Loucy (cell line): ENCODE measurements around the gene SAAL1.

ENCODE experiments used
- H2AFZ ChIP-seq: fragments of 200-600 bp; sonication (generic); 2 replicates; pipeline ENCODE4 v1.6.0; 2016; ENCODE audit warnings: antibody characterized with exemption, mild to moderate bottlenecking, low read length, moderate library complexity
- H3F3A ChIP-seq: fragments of 200-600 bp; 2 replicates; pipeline ENCODE4 v1.6.0; 2016; ENCODE audit warnings: antibody characterized with exemption, low read depth, mild to moderate bottlenecking
- H3K27me3 ChIP-seq: fragments of 200-600 bp; sonication (generic); 2 replicates; pipeline ENCODE4 v1.6.1; 2014; ENCODE audit warnings: low read length, mild to moderate bottlenecking; ENCODE audit not compliant: insufficient read depth, poor library complexity, severe bottlenecking
- H3K36me3 ChIP-seq: fragments of 200-600 bp; sonication (generic); 2 replicates; pipeline ENCODE4 v1.6.1; 2016; ENCODE audit warnings: low read length; ENCODE audit not compliant: insufficient read depth
- H3K4me1 ChIP-seq: fragments of 200-600 bp; sonication (generic); 2 replicates; pipeline ENCODE4 v1.5.1; 2014; ENCODE audit warnings: low read length, mild to moderate bottlenecking; ENCODE audit not compliant: insufficient read depth, poor library complexity, severe bottlenecking
- H3K4me2 ChIP-seq: fragments of 200-600 bp; sonication (generic); 2 replicates; pipeline ENCODE4 v1.6.0; 2014; ENCODE audit warnings: antibody characterized with exemption, low read length, low read depth, mild to moderate bottlenecking; ENCODE audit not compliant: poor library complexity, severe bottlenecking
- H3K4me3 ChIP-seq: fragments of 200-600 bp; sonication (generic); 2 replicates; pipeline ENCODE4 v1.5.1; 2014; ENCODE audit warnings: low read length, mild to moderate bottlenecking, mixed read lengths; ENCODE audit not compliant: poor library complexity, severe bottlenecking
- H3K79me2 ChIP-seq: fragments of 200-600 bp; sonication (generic); 2 replicates; pipeline ENCODE4 v1.6.1; 2014; ENCODE audit warnings: low read length; ENCODE audit not compliant: insufficient read depth
- H3K9ac ChIP-seq: fragments of 200-600 bp; sonication (generic); 2 replicates; pipeline ENCODE4 v1.6.0; 2014; ENCODE audit warnings: mild to moderate bottlenecking, low read depth, low read length, moderate library complexity; ENCODE audit not compliant: poor library complexity, severe bottlenecking
- H3K9me2 ChIP-seq: fragments of 200-600 bp; sonication (generic); replicated peaks from 2 replicates; pipeline ENCODE4 v1.6.1; 2016; ENCODE audit warnings: low read depth, low read length, mixed read lengths
- H3K9me3 ChIP-seq: fragments of 200-600 bp; sonication (generic); 2 replicates; pipeline ENCODE4 v1.6.1; 2014; ENCODE audit warnings: mild to moderate bottlenecking, antibody characterized with exemption, low read length, low read depth; ENCODE audit not compliant: insufficient read depth
- H4K20me1 ChIP-seq: fragments of 200-600 bp; sonication (generic); 2 replicates; pipeline ENCODE4 v1.6.0; 2014; ENCODE audit warnings: antibody characterized with exemption, low read length, mild to moderate bottlenecking; ENCODE audit not compliant: insufficient read depth, poor library complexity, severe bottlenecking
- CTCF ChIP-seq: fragments of 200-600 bp; sonication (generic); conservative IDR thresholded peaks from 2 replicates; pipeline ENCODE4 v1.5.1; 2014; ENCODE audit warnings: mild to moderate bottlenecking, antibody characterized with exemption, low read length
- EZH2phosphoT487 ChIP-seq: fragments of 200-600 bp; IDR thresholded peaks from 2 replicates; pipeline ENCODE4 v1.6.1; 2018; ENCODE audit warnings: antibody characterized with exemption, mild to moderate bottlenecking, moderate library complexity, borderline replicate concordance

SAAL1 gene

GRCh38 chr11:18105802-18106574 lies at the start of gene SAAL1:
Gene SAAL1 (minus strand): TSS chr11:18106082. CDS start chr11:18106041, 41 bp downstream.
- Histone ChIP-seq H3K9ac (peak within 1 kb of the TSS; percentile 96), H3K4me2 (peak within 1 kb of the TSS; percentile 78), H3F3A (no peaks in the 10 kb centered on the region), H3K4me3 (peak within 1 kb of the TSS; percentile 96), H3K79me2 (peaks cover 48% of the 10 kb centered on the region), H3K27me3 (no peaks in the 10 kb centered on the region), H3K9me2 (no peaks in the 10 kb centered on the region), H2AFZ (peak within 1 kb of the TSS; percentile 93), H3K9me3 (no peaks in the 10 kb centered on the region), H3K4me1 (peaks cover 8% of the 10 kb centered on the region), H4K20me1 (peaks cover 8% of the 10 kb centered on the region), H3K36me3 (peaks cover 11% of the 10 kb centered on the region; the same call in 1 of the 2 replicates)
- TF ChIP-seq CTCF, result peak; percentile 82
- TF ChIP-seq EZH2phosphoT487, result no peak

GRCh38 chr11:18151581-18151980 lies 45.7 kb upstream of the SAAL1 start:
- no peaks in the 10 kb centered on the region for H3K36me3 ChIP-seq
- no peak overlapping the region for H3K9ac ChIP-seq
- no peaks in the 10 kb centered on the region for H3K4me1 ChIP-seq
- no peaks in the 10 kb centered on the region for H3K9me2 ChIP-seq
- H3K79me2 ChIP-seq, result no peaks in the 10 kb centered on the region
- no peak overlapping the region for H3K4me3 ChIP-seq
- no peaks in the 10 kb centered on the region for H3K27me3 ChIP-seq
- no peaks in the 10 kb centered on the region for H4K20me1 ChIP-seq
- TF ChIP-seq CTCF, result no peak
- TF ChIP-seq EZH2phosphoT487, result no peak
- H3F3A ChIP-seq, result no peaks in the 10 kb centered on the region
- H2AFZ ChIP-seq, result no peak overlapping the region
- no peak overlapping the region for H3K4me2 ChIP-seq
- H3K9me3 ChIP-seq, result no peaks in the 10 kb centered on the region

- TF ChIP-seq EZH2phosphoT487 (no peak), CTCF (no peak)
- no peaks in the 10 kb centered on the region for H3K4me1 ChIP-seq
- no peak overlapping the region for H2AFZ ChIP-seq
- H3K36me3 ChIP-seq, result no peaks in the 10 kb centered on the region
- H3K9me3 ChIP-seq, result no peaks in the 10 kb centered on the region
- no peaks in the 10 kb centered on the region for H3F3A ChIP-seq
- no peak overlapping the region for H3K4me3 ChIP-seq
- H3K4me2 ChIP-seq, result no peak overlapping the region
- no peaks in the 10 kb centered on the region for H3K79me2 ChIP-seq
- H3K9ac ChIP-seq, result no peak overlapping the region
- no peaks in the 10 kb centered on the region for H3K9me2 ChIP-seq
- H4K20me1 ChIP-seq, result no peaks in the 10 kb centered on the region
- no peaks in the 10 kb centered on the region for H3K27me3 ChIP-seq
Observed at GRCh38 chr11:18145837-18146236, 40.0 kb upstream of the SAAL1 start.
